Measurements from ENCODE around the gene SLC45A2. TPM values are rescaled to one million over a fixed set of nuclear protein-coding genes. Genes with fewer than 3 reads are reported as not detected.

SLC45A2 gene
- total RNA-seq, 3 donors from 2014 or later = not detected

GRCh38 chr5:34007621-34008600, 23.4 kb upstream of the SLC45A2 start, which contains the start of gene AMACR:
Gene AMACR (minus strand): TSS chr5:34008050. CDS start chr5:34008019, 31 bp downstream.
- Histone ChIP-seq H3K9me3 (no peaks in the 10 kb centered on the region), H3K4me1 (no peaks in the 10 kb centered on the region), H3K27ac (peak within 1 kb of the TSS; percentile 76 to 84), H3K4me3 (peak within 1 kb of the TSS; percentile 70 to 74 (median 74)), H3K27me3 (no peaks in the 10 kb centered on the region), H3K36me3 (no peaks in the 10 kb centered on the region)
- DNase-seq (ENCODE audit: low spot score in 2 of 2) = peak; percentile 85 to 88
- TF ChIP-seq POLR2AphosphoS5 (IDR thresholded peaks at IDR 0.05) (peak; percentile 10 to 42 (median 38)), CTCF (IDR thresholded peaks at IDR 0.05) (no peak), POLR2A (IDR thresholded peaks at IDR 0.05) (peak; percentile 49)
- intact Hi-C loops (cut with DNase I; ENCODE audit: low total_unique reads) = no loop called here

- Histone ChIP-seq H3K4me3 (peak overlapping the region; percentile 70 to 74 (median 74)), H3K9me3 (no peaks in the 10 kb centered on the region), H3K27ac (peak overlapping the region; percentile 76 to 84), H3K4me1 (no peaks in the 10 kb centered on the region), H3K36me3 (no peaks in the 10 kb centered on the region), H3K27me3 (no peaks in the 10 kb centered on the region)
- intact Hi-C loops (cut with DNase I; ENCODE audit: low total_unique reads) = no loop called here
- TF ChIP-seq POLR2A (IDR thresholded peaks at IDR 0.05) = no peak
- TF ChIP-seq POLR2AphosphoS5 (IDR thresholded peaks at IDR 0.05) = no peak
- no peak for TF ChIP-seq CTCF (IDR thresholded peaks at IDR 0.05)
- no peak for DNase-seq (ENCODE audit: low spot score in 2 of 2)
These were observed 22.7 kb upstream of the SLC45A2 start for GRCh38 chr5:34007201-34007620.

- DNase-seq (ENCODE audit: low spot score in 2 of 2) = no peak
- H3K4me3 ChIP-seq = no peak overlapping the region
- TF ChIP-seq POLR2AphosphoS5 (IDR thresholded peaks at IDR 0.05) (no peak), CTCF (IDR thresholded peaks at IDR 0.05) (no peak), POLR2A (IDR thresholded peaks at IDR 0.05) (no peak)
- no peaks in the 10 kb centered on the region for H3K36me3 ChIP-seq
- intact Hi-C loops (cut with DNase I; ENCODE audit: low total_unique reads) = no loop called here
- no peaks in the 10 kb centered on the region for H3K4me1 ChIP-seq
- no peaks in the 10 kb centered on the region for H3K9me3 ChIP-seq
- no peaks in the 10 kb centered on the region for H3K27me3 ChIP-seq
- H3K27ac ChIP-seq = no peak overlapping the region
These were observed 21.2 kb upstream of the SLC45A2 start for GRCh38 chr5:34005681-34006080.

- no peak for DNase-seq (ENCODE audit: low spot score in 2 of 2)
- H3K27ac ChIP-seq = no peak overlapping the region
- TF ChIP-seq CTCF (IDR thresholded peaks at IDR 0.05) = no peak
- H3K4me3 ChIP-seq = no peak overlapping the region
- intact Hi-C loops (cut with DNase I; ENCODE audit: low total_unique reads) = no loop called here
- no peaks in the 10 kb centered on the region for H3K9me3 ChIP-seq
- H3K36me3 ChIP-seq = no peaks in the 10 kb centered on the region
- H3K27me3 ChIP-seq = no peaks in the 10 kb centered on the region
- H3K4me1 ChIP-seq = no peaks in the 10 kb centered on the region
These were observed 20.7 kb upstream of the SLC45A2 start for GRCh38 chr5:34005211-34005610.

GRCh38 chr5:34003941-34004340, 19.4 kb upstream of the SLC45A2 start:
- DNase-seq (ENCODE audit: low spot score in 2 of 2) = no peak
- Histone ChIP-seq H3K4me3 (no peak overlapping the region), H3K27me3 (no peaks in the 10 kb centered on the region), H3K27ac (no peak overlapping the region), H3K9me3 (no peaks in the 10 kb centered on the region), H3K4me1 (no peaks in the 10 kb centered on the region), H3K36me3 (no peaks in the 10 kb centered on the region)
- intact Hi-C loops (cut with DNase I; ENCODE audit: low total_unique reads) = no loop called here
- TF ChIP-seq POLR2A (IDR thresholded peaks at IDR 0.05) (no peak), CTCF (IDR thresholded peaks at IDR 0.05) (no peak), POLR2AphosphoS5 (IDR thresholded peaks at IDR 0.05) (no peak)

All from breast epithelium (tissue), 4 donors.